CD4-positive, alpha-beta memory T cell (primary cell): ENCODE data around the gene CCRL2. TPM values are rescaled to one million over a fixed set of nuclear protein-coding genes. Genes with fewer than 3 reads are reported as not detected.

Experiments
- CTCF ChIA-PET: fragments of 350-600 bp; sonication (Branson Sonifier 250); formaldehyde crosslinking; loops from one replicate; lab custom pipeline; 2021; ENCODE audit warnings: inconsistent platforms; ENCODE audit not compliant: partially characterized antibody; lab: Charles Lee
- POLR2A ChIA-PET: fragments of 350-600 bp; sonication (Branson Sonifier 250); formaldehyde crosslinking; loops from one replicate; lab custom pipeline; 2021; ENCODE audit not compliant: partially characterized antibody; lab: Charles Lee
- DNase-seq, 5 donors: peaks; one replicate each; pipeline versions ENCODE4 v3.0.0 to v3.0.0-alpha.2; 2020 to 2022; ENCODE audit warnings: mixed read lengths in 1 of 5
- H3K27ac ChIP-seq: one replicate; pipeline ENCODE4 v1.7.0; 2013; ENCODE audit warnings: low read depth, low read length
- H3K27me3 ChIP-seq: 2 replicates; pipeline ENCODE4 v1.7.0; 2013; ENCODE audit warnings: mild to moderate bottlenecking, low read length, moderate library complexity; ENCODE audit not compliant: insufficient read depth
- H3K36me3 ChIP-seq: 2 replicates; pipeline ENCODE4 v1.7.0; 2013; ENCODE audit warnings: mild to moderate bottlenecking, low read length, moderate library complexity; ENCODE audit not compliant: insufficient read depth
- H3K4me1 ChIP-seq: 2 replicates; pipeline ENCODE4 v1.7.0; 2013; ENCODE audit warnings: mild to moderate bottlenecking, low read length, moderate library complexity; ENCODE audit not compliant: insufficient read depth
- H3K4me3 ChIP-seq, 2 donors: one replicate each; pipeline ENCODE4 v1.7.0; 2013; ENCODE audit warnings: low read length in 2 of 2, mild to moderate bottlenecking in 1 of 2
- H3K9me3 ChIP-seq, 2 donors: one replicate each; pipeline ENCODE4 v1.7.0; 2013; ENCODE audit warnings: low read length in 2 of 2, control low read depth in 1 of 2; ENCODE audit not compliant: control insufficient read depth in 1 of 2
- H3K27ac Mint-ChIP-seq, 7 donors: one replicate each; pipeline ENCODE4 v1.8.0; 2020 to 2021; ENCODE audit warnings: mixed read lengths in 7 of 7, mild to moderate bottlenecking in 6 of 7, inconsistent platforms in 3 of 7, moderate library complexity in 3 of 7
- H3K27me3 Mint-ChIP-seq, 2 donors: one replicate each; pipeline ENCODE4 v1.8.0; 2020 to 2021; ENCODE audit warnings: mixed read lengths in 2 of 2
- H3K36me3 Mint-ChIP-seq, 2 donors: one replicate each; pipeline ENCODE4 v1.8.0; 2020 to 2021; ENCODE audit warnings: mixed read lengths in 2 of 2, inconsistent platforms in 1 of 2, mild to moderate bottlenecking in 1 of 2
- H3K4me1 Mint-ChIP-seq, 4 donors: one replicate each; pipeline ENCODE4 v1.8.0; 2020 to 2021; ENCODE audit warnings: mixed read lengths in 4 of 4, mild to moderate bottlenecking in 1 of 4
- H3K4me3 Mint-ChIP-seq, 8 donors: one replicate each; pipeline ENCODE4 v1.8.0; 2020 to 2021; ENCODE audit warnings: mixed read lengths in 8 of 8, mild to moderate bottlenecking in 7 of 8, moderate library complexity in 6 of 8, inconsistent platforms in 3 of 8
- H3K9me3 Mint-ChIP-seq, 8 donors: one replicate each; pipeline ENCODE4 v1.8.0; 2020 to 2021; ENCODE audit warnings: mixed read lengths in 8 of 8, mild to moderate bottlenecking in 5 of 8, inconsistent platforms in 3 of 8, moderate library complexity in 1 of 8
- intact Hi-C: fragments of 100-400 bp; cut with micrococcal nuclease; formaldehyde crosslinking; loops from one replicate; pipeline ENCODE4 v1.15.1; 2023
- polyA plus RNA-seq, 2 donors: library from polyadenylated mRNA; unstranded; fragments of 300-500 nt; fragmentation: Illumina TruSeq; gene quantifications; one replicate each; pipeline ENCODE4 v1.2.3, GENCODE V29; 2021
- total RNA-seq, 2 experiments: library from RNA; stranded (reverse); gene quantifications; one replicate each; pipeline ENCODE4 v1.2.3, GENCODE V29; 2021

The CCRL2 gene
- total and polyA plus RNA-seq, 4 experiments from 2014 or later = 0.39 to 1.8 (median 0.78) TPM

DNA sequence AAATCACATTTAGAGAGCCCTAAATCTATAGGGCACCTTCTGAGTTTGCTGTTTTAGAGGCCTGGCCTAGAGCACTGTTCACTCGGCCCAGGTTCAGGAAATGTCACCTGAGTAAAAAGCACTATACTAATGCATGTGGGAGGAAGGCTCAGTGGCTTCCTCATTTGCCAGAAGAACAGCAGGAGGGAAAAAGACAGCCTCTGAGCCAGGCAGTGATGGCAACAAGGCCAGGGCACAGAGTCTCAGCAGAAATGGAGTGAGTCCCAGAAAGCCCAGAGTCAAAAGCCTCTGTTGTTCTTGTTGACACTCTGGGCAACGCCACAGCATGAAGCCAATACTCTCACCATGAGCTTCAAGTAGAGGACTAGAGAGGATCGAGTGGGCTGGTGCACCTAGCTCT, 31.8 kb downstream of the CCRL2 start:
- H3K9me3 ChIP-seq = no peaks in the 10 kb centered on the region
- DNase-seq = no peak
- H3K27ac Mint-ChIP-seq = no peak overlapping the region
- H3K27ac ChIP-seq = no peak overlapping the region
- no peak overlapping the region for H3K4me3 Mint-ChIP-seq
- ChIA-PET POLR2A (no interaction called here), CTCF (interaction anchor here (0.7 kb wide), 1 partner anchor 13 kb away, joined by 3 read pairs; no protein-coding TSS in a partner anchor)
- peaks cover 16 to 20% (median 18%) of the 10 kb centered on the region in 4 donors for H3K4me1 Mint-ChIP-seq
- no peaks in the 10 kb centered on the region for H3K27me3 ChIP-seq
- no peaks in the 10 kb centered on the region for H3K36me3 ChIP-seq
- intact Hi-C loops = no loop called here
- H3K36me3 Mint-ChIP-seq = peaks cover 0 to 1% of the 10 kb centered on the region in 2 donors
- no peak overlapping the region for H3K4me3 ChIP-seq
- peaks cover 0 to 2% of the 10 kb centered on the region in 2 donors for H3K27me3 Mint-ChIP-seq
- peaks cover 14% of the 10 kb centered on the region for H3K4me1 ChIP-seq
- H3K9me3 Mint-ChIP-seq = peaks cover 0 to 2% (median 0%) of the 10 kb centered on the region in 8 donors

DNA sequence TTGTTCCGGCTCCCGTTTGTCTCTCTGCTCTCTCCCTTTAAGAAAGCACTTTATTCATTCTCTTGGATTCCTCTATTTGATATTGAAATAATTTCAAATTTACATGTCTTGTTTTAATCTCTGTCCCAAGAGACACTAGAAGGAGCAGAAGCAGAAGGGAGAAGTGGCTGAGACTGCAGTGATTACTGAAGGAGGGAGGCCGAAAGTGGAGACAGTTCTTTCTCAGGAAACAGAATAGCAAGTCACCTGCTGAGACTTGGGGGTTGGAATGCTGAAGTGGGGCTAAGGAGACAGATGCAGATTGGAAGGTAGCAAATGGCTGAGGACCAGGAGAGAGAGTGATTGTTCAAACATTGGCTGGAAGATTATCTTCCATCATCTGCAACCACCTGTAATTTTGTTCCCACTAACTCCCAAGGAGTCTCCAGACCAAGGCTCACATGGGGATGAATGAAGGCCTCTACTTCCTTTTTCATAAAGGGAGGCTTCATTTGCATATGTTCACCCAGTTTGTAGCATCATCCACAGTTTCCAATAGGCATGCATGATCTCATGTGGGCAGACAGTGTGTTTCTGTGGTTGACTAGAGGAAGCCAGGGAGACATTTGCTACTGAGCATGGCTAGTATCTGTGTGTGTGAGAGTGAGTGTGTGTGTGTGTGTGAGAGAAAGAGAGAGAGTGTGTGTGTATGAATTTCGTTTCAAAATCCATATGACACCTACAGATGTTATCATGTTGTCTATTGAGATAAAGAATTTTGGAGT, 33.7 kb downstream of the CCRL2 start:
- Histone ChIP-seq H3K4me3 (no peak overlapping the region), H3K9me3 (no peaks in the 10 kb centered on the region), H3K4me1 (peaks cover 14% of the 10 kb centered on the region), H3K27me3 (no peaks in the 10 kb centered on the region), H3K27ac (no peak overlapping the region), H3K36me3 (no peaks in the 10 kb centered on the region)
- DNase-seq = peak; percentile 31 to 76 (median 42)
- H3K4me1 Mint-ChIP-seq = peaks cover 16 to 20% (median 18%) of the 10 kb centered on the region in 4 donors
- no peaks in the 10 kb centered on the region for H3K9me3 Mint-ChIP-seq
- peak overlapping the region in 4 of 8 donors; percentile 7 to 59 (median 20) for H3K4me3 Mint-ChIP-seq
- ChIA-PET CTCF (interaction anchor here (1.1 kb wide), 1 partner anchor 9 kb away, joined by 3 read pairs; no protein-coding TSS in a partner anchor), POLR2A (no interaction called here)
- H3K36me3 Mint-ChIP-seq = peaks cover 0 to 1% of the 10 kb centered on the region in 2 donors
- H3K27me3 Mint-ChIP-seq = peaks cover 0 to 2% of the 10 kb centered on the region in 2 donors
- intact Hi-C loops = no loop called here
- H3K27ac Mint-ChIP-seq = peak overlapping the region in 6 of 7 donors; percentile 14 to 87 (median 50)

DNA sequence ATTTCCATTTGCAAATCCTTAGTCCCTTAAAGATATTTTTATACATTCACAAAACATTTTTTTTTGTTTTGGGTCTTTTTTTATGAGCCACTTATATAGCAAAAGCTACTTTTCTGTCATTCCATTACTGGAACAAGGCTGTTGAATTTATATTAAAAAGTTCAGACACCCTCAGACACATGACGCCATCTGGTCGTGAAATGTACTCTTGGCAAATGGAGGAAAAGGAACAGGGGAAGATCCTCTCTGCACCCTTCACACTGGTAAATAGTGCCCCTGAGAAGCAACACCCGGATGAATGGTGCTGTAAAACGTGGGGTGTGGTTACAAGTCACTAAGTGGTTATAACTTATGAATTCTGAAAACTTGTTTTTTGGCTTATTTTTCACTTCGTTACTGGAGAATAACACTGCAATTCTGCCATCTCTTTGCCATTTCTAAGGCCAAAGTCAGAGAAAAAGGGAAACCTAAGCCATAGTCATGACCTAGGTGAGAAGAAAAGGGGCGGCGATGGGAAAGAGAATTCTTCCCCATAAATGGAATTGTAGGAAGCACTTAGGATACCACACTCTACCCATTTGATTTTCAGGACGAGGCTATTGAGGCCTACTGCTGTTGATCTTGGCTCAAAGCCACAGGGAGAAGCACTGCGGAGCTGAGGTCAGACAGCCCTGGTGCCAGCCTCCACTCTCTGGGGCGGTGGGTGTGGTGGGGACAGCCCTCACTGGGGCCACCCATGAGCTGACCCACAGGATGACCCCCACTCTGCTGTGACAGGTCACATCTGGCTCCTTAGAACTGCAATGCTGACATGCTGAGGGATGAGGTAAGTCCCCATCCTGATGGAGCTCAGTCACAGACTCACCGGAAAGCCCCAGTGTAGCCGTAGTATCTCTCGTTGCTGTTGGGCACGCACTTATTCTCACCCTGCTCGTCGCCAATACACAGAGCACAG, 35.8 kb downstream of the CCRL2 start:
- POLR2A ChIA-PET = no interaction called here
- intact Hi-C loops = no loop called here
- Histone ChIP-seq H3K36me3 (no peaks in the 10 kb centered on the region), H3K27ac (no peak overlapping the region), H3K4me1 (peaks cover 14% of the 10 kb centered on the region), H3K4me3 (no peak overlapping the region), H3K27me3 (no peaks in the 10 kb centered on the region), H3K9me3 (no peaks in the 10 kb centered on the region)
- H3K36me3 Mint-ChIP-seq = peaks cover 0 to 1% of the 10 kb centered on the region in 2 donors
- H3K27ac Mint-ChIP-seq = no peak overlapping the region
- H3K27me3 Mint-ChIP-seq = peaks cover 0 to 2% of the 10 kb centered on the region in 2 donors
- CTCF ChIA-PET = interaction anchor here (0.7 to 2.1 kb wide), 12 partner anchors 10 to 175 kb away, joined by 3 to 6 read pairs (median 4); no protein-coding TSS in a partner anchor
- peaks cover 16 to 20% (median 18%) of the 10 kb centered on the region in 4 donors for H3K4me1 Mint-ChIP-seq
- DNase-seq = peak in 1 of 5 donors; percentile 28
- H3K9me3 Mint-ChIP-seq = no peaks in the 10 kb centered on the region
- no peak overlapping the region for H3K4me3 Mint-ChIP-seq

GRCh38 chr3:46447228-46447985, 40.3 kb downstream of the CCRL2 start:
- CTCF ChIA-PET = no interaction called here
- no peaks in the 10 kb centered on the region for H3K4me1 ChIP-seq
- H3K4me1 Mint-ChIP-seq = no peaks in the 10 kb centered on the region
- H3K27ac ChIP-seq = no peak overlapping the region
- H3K9me3 ChIP-seq = no peaks in the 10 kb centered on the region
- H3K36me3 Mint-ChIP-seq = no peaks in the 10 kb centered on the region
- no peak overlapping the region for H3K27ac Mint-ChIP-seq
- no peak overlapping the region for H3K4me3 ChIP-seq
- peaks cover 0 to 2% of the 10 kb centered on the region in 2 donors for H3K27me3 Mint-ChIP-seq
- H3K36me3 ChIP-seq = no peaks in the 10 kb centered on the region
- DNase-seq = no peak
- intact Hi-C loops = no loop called here
- H3K4me3 Mint-ChIP-seq = no peak overlapping the region
- POLR2A ChIA-PET = no interaction called here
- no peaks in the 10 kb centered on the region for H3K27me3 ChIP-seq
- H3K9me3 Mint-ChIP-seq = no peaks in the 10 kb centered on the region

- H3K4me3 Mint-ChIP-seq = no peak overlapping the region
- H3K9me3 ChIP-seq = no peaks in the 10 kb centered on the region
- H3K4me1 ChIP-seq = no peaks in the 10 kb centered on the region
- ChIA-PET CTCF (no interaction called here), POLR2A (no interaction called here)
- no peaks in the 10 kb centered on the region for H3K36me3 Mint-ChIP-seq
- no peaks in the 10 kb centered on the region for H3K36me3 ChIP-seq
- H3K27me3 Mint-ChIP-seq = peaks cover 0 to 2% of the 10 kb centered on the region in 2 donors
- DNase-seq = no peak
- peaks cover 0 to 3% (median under 1%) of the 10 kb centered on the region in 4 donors for H3K4me1 Mint-ChIP-seq
- H3K27ac Mint-ChIP-seq = no peak overlapping the region
- H3K27ac ChIP-seq = no peak overlapping the region
- no peak overlapping the region for H3K4me3 ChIP-seq
- intact Hi-C loops = no loop called here
- no peaks in the 10 kb centered on the region for H3K27me3 ChIP-seq
- H3K9me3 Mint-ChIP-seq = no peaks in the 10 kb centered on the region
Measured at GRCh38 chr3:46448721-46449120, 41.7 kb downstream of the CCRL2 start.

DNA sequence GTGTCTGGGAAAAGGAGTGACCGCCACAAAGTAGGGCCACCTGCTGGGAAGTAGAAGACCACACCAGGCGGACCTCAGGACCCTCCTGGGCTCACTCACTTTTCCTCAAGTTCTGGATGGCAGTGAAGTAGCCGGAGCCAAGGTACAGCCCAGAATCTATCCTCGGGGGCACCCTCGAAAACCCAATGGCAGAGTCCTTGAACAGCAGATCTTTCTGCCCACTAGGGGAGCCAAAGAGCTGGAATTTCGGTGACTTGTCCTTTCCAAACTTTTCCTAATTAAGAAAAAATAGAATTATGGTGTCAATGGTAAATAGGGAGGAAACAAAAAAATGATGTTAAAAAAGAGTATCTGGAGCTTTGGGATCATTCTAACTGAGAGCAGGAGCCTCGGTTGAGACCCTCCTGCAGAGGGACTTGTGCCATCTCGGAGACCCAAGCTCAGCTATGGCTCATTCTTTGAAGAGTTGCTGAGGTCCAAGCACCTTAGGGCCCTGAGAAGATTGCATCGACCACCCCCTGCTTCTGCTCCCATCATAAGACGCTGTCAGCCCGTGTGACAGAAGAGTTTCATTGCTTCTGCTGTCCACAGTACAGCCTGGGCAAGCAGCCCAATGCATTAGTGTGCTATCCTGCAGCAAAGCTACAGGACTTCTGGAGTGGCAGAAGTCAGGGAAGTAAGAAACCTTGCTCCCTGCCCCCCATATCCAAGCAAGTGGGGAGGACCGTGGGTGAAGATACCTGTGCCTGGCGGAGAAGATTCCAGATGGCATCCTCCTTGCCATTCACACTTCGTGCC, 42.9 kb downstream of the CCRL2 start:
- Mint-ChIP-seq H3K9me3 (no peaks in the 10 kb centered on the region), H3K27ac (no peak overlapping the region), H3K4me1 (peaks cover 0 to 6% (median 2%) of the 10 kb centered on the region in 4 donors), H3K27me3 (peaks cover 0 to 2% of the 10 kb centered on the region in 2 donors), H3K4me3 (no peak overlapping the region), H3K36me3 (no peaks in the 10 kb centered on the region)
- Histone ChIP-seq H3K4me1 (no peaks in the 10 kb centered on the region), H3K27me3 (no peaks in the 10 kb centered on the region), H3K4me3 (no peak overlapping the region), H3K9me3 (no peaks in the 10 kb centered on the region), H3K27ac (no peak overlapping the region), H3K36me3 (no peaks in the 10 kb centered on the region)
- DNase-seq = no peak
- CTCF ChIA-PET = interaction anchor here (0.7 to 2.7 kb wide), 4 partner anchors 10 to 852 kb away, joined by 3 to 6 read pairs (median 3); no protein-coding TSS in a partner anchor
- intact Hi-C loops = no loop called here
- POLR2A ChIA-PET = no interaction called here
